ENCODE data around the gene EYS. TPM values are rescaled to one million over a fixed set of nuclear protein-coding genes. Genes with fewer than 3 reads are reported as not detected.

EYS gene
- total and polyA plus RNA-seq, 2 of the 8 experiments (the other 6 are each of a cell fraction or from before 2014, with no cell fraction given): 0.05 to 0.13 TPM

DNA sequence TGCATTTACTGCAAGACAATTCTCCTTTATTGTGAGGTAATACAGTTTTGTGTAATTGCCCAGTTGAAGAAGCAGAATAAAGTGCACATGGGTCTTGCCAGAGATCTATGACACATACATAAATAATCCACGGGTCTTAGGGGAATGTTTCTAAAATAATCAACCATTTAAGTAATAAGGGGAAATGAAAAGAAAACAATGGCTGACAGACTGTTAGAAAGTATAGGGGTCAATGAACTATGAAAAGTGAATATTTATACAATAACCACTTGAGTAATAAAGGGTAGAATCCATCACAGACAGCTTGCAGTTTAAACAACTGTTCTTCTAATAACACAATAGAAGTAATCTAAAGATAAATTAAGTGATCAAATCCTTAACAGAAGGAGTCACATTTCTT is 477.2 kb downstream of the EYS start (continued):
- TF ChIP-seq, protein P1, sequence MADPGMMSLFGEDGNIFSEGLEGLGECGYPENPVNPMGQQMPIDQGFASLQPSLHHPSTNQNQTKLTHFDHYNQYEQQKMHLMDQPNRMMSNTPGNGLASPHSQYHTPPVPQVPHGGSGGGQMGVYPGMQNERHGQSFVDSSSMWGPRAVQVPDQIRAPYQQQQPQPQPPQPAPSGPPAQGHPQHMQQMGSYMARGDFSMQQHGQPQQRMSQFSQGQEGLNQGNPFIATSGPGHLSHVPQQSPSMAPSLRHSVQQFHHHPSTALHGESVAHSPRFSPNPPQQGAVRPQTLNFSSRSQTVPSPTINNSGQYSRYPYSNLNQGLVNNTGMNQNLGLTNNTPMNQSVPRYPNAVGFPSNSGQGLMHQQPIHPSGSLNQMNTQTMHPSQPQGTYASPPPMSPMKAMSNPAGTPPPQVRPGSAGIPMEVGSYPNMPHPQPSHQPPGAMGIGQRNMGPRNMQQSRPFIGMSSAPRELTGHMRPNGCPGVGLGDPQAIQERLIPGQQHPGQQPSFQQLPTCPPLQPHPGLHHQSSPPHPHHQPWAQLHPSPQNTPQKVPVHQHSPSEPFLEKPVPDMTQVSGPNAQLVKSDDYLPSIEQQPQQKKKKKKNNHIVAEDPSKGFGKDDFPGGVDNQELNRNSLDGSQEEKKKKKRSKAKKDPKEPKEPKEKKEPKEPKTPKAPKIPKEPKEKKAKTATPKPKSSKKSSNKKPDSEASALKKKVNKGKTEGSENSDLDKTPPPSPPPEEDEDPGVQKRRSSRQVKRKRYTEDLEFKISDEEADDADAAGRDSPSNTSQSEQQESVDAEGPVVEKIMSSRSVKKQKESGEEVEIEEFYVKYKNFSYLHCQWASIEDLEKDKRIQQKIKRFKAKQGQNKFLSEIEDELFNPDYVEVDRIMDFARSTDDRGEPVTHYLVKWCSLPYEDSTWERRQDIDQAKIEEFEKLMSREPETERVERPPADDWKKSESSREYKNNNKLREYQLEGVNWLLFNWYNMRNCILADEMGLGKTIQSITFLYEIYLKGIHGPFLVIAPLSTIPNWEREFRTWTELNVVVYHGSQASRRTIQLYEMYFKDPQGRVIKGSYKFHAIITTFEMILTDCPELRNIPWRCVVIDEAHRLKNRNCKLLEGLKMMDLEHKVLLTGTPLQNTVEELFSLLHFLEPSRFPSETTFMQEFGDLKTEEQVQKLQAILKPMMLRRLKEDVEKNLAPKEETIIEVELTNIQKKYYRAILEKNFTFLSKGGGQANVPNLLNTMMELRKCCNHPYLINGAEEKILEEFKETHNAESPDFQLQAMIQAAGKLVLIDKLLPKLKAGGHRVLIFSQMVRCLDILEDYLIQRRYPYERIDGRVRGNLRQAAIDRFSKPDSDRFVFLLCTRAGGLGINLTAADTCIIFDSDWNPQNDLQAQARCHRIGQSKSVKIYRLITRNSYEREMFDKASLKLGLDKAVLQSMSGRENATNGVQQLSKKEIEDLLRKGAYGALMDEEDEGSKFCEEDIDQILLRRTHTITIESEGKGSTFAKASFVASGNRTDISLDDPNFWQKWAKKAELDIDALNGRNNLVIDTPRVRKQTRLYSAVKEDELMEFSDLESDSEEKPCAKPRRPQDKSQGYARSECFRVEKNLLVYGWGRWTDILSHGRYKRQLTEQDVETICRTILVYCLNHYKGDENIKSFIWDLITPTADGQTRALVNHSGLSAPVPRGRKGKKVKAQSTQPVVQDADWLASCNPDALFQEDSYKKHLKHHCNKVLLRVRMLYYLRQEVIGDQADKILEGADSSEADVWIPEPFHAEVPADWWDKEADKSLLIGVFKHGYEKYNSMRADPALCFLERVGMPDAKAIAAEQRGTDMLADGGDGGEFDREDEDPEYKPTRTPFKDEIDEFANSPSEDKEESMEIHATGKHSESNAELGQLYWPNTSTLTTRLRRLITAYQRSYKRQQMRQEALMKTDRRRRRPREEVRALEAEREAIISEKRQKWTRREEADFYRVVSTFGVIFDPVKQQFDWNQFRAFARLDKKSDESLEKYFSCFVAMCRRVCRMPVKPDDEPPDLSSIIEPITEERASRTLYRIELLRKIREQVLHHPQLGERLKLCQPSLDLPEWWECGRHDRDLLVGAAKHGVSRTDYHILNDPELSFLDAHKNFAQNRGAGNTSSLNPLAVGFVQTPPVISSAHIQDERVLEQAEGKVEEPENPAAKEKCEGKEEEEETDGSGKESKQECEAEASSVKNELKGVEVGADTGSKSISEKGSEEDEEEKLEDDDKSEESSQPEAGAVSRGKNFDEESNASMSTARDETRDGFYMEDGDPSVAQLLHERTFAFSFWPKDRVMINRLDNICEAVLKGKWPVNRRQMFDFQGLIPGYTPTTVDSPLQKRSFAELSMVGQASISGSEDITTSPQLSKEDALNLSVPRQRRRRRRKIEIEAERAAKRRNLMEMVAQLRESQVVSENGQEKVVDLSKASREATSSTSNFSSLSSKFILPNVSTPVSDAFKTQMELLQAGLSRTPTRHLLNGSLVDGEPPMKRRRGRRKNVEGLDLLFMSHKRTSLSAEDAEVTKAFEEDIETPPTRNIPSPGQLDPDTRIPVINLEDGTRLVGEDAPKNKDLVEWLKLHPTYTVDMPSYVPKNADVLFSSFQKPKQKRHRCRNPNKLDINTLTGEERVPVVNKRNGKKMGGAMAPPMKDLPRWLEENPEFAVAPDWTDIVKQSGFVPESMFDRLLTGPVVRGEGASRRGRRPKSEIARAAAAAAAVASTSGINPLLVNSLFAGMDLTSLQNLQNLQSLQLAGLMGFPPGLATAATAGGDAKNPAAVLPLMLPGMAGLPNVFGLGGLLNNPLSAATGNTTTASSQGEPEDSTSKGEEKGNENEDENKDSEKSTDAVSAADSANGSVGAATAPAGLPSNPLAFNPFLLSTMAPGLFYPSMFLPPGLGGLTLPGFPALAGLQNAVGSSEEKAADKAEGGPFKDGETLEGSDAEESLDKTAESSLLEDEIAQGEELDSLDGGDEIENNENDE (IDR thresholded peaks at IDR 0.05; ENCODE audit: insufficient replicate concordance, low read length): no peak
- TF ChIP-seq RAD21 (IDR thresholded peaks at IDR 0.05 in 1 of 2, conservative IDR thresholded peaks at IDR 0.05 in 1 of 2; ENCODE audit: low read depth in 2 of 2, low read length in 2 of 2) (no peak), TAF1 (IDR thresholded peaks at IDR 0.05; ENCODE audit: low read depth, low read length) (no peak), ZNF274 (IDR thresholded peaks at IDR 0.05; ENCODE audit: borderline replicate concordance, extremely low read depth, low read length) (no peak), EZH2 (IDR thresholded peaks at IDR 0.05; ENCODE audit: low read depth, low read length, severe bottlenecking) (no peak), HDAC6 (IDR thresholded peaks at IDR 0.05; ENCODE audit: low read depth, low read length) (no peak), ASH2L (IDR thresholded peaks at IDR 0.05; ENCODE audit: low read length) (no peak), RNF2 (IDR thresholded peaks at IDR 0.05; ENCODE audit: borderline replicate concordance, low read depth, low read length, missing control alignments, poor library complexity, severe bottlenecking) (no peak)
- TF ChIP-seq, protein P2, sequence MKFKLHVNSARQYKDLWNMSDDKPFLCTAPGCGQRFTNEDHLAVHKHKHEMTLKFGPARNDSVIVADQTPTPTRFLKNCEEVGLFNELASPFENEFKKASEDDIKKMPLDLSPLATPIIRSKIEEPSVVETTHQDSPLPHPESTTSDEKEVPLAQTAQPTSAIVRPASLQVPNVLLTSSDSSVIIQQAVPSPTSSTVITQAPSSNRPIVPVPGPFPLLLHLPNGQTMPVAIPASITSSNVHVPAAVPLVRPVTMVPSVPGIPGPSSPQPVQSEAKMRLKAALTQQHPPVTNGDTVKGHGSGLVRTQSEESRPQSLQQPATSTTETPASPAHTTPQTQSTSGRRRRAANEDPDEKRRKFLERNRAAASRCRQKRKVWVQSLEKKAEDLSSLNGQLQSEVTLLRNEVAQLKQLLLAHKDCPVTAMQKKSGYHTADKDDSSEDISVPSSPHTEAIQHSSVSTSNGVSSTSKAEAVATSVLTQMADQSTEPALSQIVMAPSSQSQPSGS (IDR thresholded peaks at IDR 0.05; ENCODE audit: low read length): no peak

Measured in H1 (cell line).